Mucosa of descending colon (tissue), 3 donors: ENCODE measurements around the gene MYCBP2. TPM values are rescaled to one million over a fixed set of nuclear protein-coding genes. Genes with fewer than 3 reads are reported as not detected.
"Not testable (repeated sequence)": the region's sequence is repeated elsewhere in the genome, so short reads cannot be mapped to it uniquely, and the experiment has no call there.

Source experiments
- ATAC-seq: fragments of 200-7000 bp; cut with Tn5 transposase; one replicate; pipeline ENCODE4 v1.9.1; 2020; ENCODE audit warnings: mild to moderate bottlenecking, moderate library complexity
- DNase-seq, 3 donors: peaks; one replicate each; pipeline ENCODE4 v3.0.0-alpha.2; 2020
- H3K36me3 ChIP-seq: fragments of 200-600 bp; one replicate; pipeline ENCODE4 v1.8.0; 2021; ENCODE audit warnings: low read depth, mild to moderate bottlenecking
- H3K4me1 ChIP-seq: fragments of 200-600 bp; one replicate; pipeline ENCODE4 v1.8.0; 2021; ENCODE audit warnings: low read depth, mild to moderate bottlenecking
- H3K4me3 ChIP-seq: fragments of 200-600 bp; one replicate; pipeline ENCODE4 v1.8.0; 2021; ENCODE audit warnings: mild to moderate bottlenecking
- H3K9me3 ChIP-seq: fragments of 200-600 bp; one replicate; pipeline ENCODE4 v1.8.0; 2021; ENCODE audit warnings: mild to moderate bottlenecking
- CTCF ChIP-seq: fragments of 200-600 bp; IDR thresholded peaks from one replicate; pipeline ENCODE4 v1.8.0; 2022; ENCODE audit warnings: antibody characterized with exemption, mild to moderate bottlenecking
- intact Hi-C, 2 donors: fragments of 100-400 bp; cut with DNase I in 1 of 2; cut with micrococcal nuclease in 1 of 2; formaldehyde crosslinking; loops; one replicate each; pipeline versions ENCODE4 v1.11.0 to v1.11.1; 2022; cut with DNase I, micrococcal nuclease
- total RNA-seq, 3 donors: library from RNA; stranded (reverse); fragmentation: NEBNext Ultra II Directional in 2 of 3; extraction: Animal tissue kit (Norgen Biotek cat#: 25700) in 2 of 3; gene quantifications; one replicate each; pipeline versions ENCODE4 v1.2.1 to v1.2.4, GENCODE V29; 2021 to 2023
- donor health status: DM: no; HTN: no; CAD: no; lungs with moderate emphysema.
- donor health status: DM: no; HTN: no; CAD: no.
- donor health status: DM: no; HTN: yes; CAD: no.

The MYCBP2 gene
- total RNA-seq, 3 donors from 2014 or later = 27.6 to 81.5 (median 46.1) TPM

DNA sequence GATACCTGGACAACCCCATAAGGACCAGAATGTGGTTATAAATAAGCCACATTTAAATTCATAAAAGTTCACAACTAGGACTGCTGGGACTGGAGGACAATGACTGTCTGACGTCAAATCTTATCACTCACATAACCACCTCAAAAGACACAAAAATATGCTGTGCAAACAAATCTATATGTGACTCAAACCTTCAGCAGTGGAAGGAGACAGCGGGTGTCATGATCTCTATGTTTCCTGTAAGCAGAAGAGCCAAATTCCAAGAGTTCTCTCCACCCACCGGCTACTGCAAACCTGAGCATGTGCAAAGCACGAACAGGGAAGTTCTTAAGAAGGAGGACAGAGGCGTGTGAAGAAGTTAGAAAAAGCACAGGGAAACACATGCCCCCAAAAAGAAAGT lies 113.2 kb downstream of the MYCBP2 start:
- no peak for ATAC-seq
- no peaks in the 10 kb centered on the region for H3K9me3 ChIP-seq
- no peak for TF ChIP-seq CTCF
- no peaks in the 10 kb centered on the region for H3K36me3 ChIP-seq
- H3K4me3 ChIP-seq = no peak overlapping the region
- intact Hi-C loops = no loop called here
- H3K4me1 ChIP-seq = no peaks in the 10 kb centered on the region
- no peak for DNase-seq

DNA sequence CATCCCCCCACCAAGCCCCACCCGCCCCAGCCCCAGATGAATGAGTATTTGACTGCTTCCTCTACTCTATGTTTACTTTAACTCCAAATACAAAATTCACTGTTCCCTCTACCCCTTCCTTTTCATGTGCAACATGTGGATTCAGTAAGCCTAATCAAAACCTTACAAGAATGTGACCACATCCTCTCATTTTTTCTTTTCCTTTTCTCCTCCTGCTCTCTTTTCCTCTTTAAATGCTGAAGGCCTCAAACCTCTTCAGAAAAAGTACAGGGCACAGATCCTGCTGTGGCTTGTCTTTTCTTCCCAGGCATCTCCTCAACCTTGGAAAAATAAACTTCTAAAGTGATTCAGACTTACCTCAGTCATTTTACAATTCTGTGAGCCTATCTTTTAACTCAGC lies 119.0 kb downstream of the MYCBP2 start:
- ATAC-seq (no peak), DNase-seq (no peak)
- intact Hi-C loops = no loop called here
- Histone ChIP-seq H3K4me1 (no peaks in the 10 kb centered on the region), H3K4me3 (no peak overlapping the region), H3K36me3 (no peaks in the 10 kb centered on the region), H3K9me3 (no peaks in the 10 kb centered on the region)
- TF ChIP-seq CTCF = no peak

DNA sequence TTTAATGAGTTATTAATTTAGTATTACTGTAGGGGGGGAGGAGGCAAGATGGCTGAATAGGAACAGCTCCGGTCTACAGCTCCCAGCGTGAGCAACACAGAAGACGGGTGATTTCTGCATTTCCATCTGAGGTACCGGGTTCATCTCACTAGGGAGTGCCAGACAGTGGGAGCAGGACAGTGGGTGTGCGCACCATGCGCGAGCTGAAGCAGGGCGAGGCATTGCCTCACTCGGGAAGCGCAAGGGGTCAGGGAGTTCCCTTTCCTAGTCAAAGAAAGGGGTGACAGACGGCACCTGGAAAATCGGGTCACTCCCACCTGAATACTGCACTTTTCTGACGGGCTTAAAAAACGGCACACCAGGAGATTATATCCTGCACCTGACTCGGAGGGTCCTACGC lies 127.9 kb downstream of the MYCBP2 start:
- intact Hi-C loops, H3K9me3 ChIP-seq, ATAC-seq, H3K4me1 ChIP-seq, H3K4me3 ChIP-seq, DNase-seq, H3K36me3 ChIP-seq: not testable (repeated sequence)

DNA sequence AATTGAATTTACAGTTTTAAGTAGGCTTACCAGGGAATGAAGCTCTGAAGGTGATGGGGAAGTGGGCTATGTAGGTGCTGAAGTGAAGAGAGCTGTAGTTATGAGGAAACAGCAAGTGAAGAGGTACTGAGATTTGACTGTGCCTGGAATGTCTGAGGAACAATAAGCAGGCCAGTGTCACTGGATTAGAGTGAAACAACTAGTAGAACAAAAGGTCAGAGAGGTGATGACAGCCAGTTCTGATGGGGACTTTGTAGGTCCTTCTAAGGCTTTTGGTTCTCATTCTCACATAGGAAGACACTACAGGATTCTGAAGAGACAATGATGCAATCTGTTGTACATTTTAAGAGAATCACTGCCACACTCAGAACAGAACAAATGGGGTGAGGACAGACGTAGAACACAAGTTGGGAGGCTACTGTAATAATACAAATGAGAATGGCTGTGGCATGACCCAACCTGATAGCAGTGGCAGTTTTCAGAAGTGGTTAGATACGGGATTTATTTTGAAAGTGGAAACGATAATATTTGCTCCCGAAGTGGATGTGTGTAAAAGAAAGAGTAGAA lies 130.8 kb downstream of the MYCBP2 start:
- ATAC-seq (no peak), DNase-seq (no peak)
- no peaks in the 10 kb centered on the region for H3K36me3 ChIP-seq
- intact Hi-C loops = no loop called here
- no peak overlapping the region for H3K4me3 ChIP-seq
- TF ChIP-seq CTCF = no peak
- no peaks in the 10 kb centered on the region for H3K4me1 ChIP-seq
- no peaks in the 10 kb centered on the region for H3K9me3 ChIP-seq

DNA sequence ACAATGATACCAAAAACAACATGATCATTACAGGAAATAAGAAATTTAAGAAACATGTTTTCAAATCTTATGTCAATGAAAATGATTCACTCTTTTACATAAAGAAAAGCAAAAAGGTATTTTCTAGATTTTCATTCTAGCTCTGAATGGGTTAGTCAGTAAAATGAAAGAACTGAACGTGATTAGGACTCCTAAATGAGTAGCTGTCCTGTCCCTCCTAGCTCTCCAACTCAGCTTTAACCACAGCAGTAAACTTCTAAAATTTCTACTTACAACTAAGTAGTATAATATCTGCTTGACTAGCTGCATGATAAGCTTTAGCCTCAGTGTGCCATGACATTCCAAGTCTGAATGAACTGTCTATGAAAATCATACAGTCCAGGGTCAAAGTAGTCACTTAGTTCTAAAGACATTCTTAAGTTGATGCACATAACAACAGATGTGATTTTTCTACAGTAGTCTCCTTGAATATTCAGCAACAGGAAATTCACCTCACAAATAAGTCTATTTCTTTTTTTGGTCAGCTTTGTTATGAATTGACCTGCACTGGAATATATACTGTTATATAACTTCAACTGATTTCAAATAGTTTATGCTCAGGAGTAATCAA lies 136.4 kb downstream of the MYCBP2 start:
- ATAC-seq (no peak), DNase-seq (no peak)
- intact Hi-C loops = no loop called here
- Histone ChIP-seq H3K36me3 (no peaks in the 10 kb centered on the region), H3K4me3 (no peak overlapping the region), H3K9me3 (no peaks in the 10 kb centered on the region), H3K4me1 (no peaks in the 10 kb centered on the region)
- TF ChIP-seq CTCF = no peak

GRCh38 chr13:77185721-77186120 lies 141.2 kb downstream of the MYCBP2 start:
- no peak for TF ChIP-seq CTCF
- H3K36me3 ChIP-seq = no peaks in the 10 kb centered on the region
- no peaks in the 10 kb centered on the region for H3K9me3 ChIP-seq
- DNase-seq (no peak), ATAC-seq (no peak)
- H3K4me1 ChIP-seq = no peaks in the 10 kb centered on the region
- intact Hi-C loops = no loop called here
- H3K4me3 ChIP-seq = no peak overlapping the region
